ENCODE results near the gene SYT11.

DNA sequence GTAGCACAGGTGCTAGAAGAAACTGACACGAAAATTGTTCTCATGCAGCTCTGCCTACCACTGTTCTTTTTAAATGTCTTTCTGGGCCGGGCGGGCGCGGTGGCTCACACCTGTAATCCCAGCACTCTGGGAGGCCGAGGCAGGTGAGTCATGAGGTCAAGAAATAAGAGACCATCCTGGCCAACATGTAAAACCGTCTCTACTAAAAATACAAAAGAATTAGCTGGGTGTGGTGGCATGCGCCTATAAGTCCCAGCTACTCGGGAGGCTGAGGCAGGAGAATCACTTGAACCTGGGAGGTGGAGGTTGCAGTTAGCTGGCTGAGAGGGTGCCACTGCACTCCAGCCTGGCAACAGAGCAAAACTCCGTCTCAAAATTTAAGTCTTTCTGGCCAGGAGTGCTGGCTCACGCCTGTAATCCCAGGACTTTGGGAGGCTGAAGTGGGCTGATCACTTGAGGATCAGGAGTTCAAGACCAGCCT lies 52.7 kb downstream of the SYT11 start:
- TF ChIP-seq POLR2A (IDR thresholded peaks at IDR 0.05), result no peak
- TF ChIP-seq, protein P1, sequence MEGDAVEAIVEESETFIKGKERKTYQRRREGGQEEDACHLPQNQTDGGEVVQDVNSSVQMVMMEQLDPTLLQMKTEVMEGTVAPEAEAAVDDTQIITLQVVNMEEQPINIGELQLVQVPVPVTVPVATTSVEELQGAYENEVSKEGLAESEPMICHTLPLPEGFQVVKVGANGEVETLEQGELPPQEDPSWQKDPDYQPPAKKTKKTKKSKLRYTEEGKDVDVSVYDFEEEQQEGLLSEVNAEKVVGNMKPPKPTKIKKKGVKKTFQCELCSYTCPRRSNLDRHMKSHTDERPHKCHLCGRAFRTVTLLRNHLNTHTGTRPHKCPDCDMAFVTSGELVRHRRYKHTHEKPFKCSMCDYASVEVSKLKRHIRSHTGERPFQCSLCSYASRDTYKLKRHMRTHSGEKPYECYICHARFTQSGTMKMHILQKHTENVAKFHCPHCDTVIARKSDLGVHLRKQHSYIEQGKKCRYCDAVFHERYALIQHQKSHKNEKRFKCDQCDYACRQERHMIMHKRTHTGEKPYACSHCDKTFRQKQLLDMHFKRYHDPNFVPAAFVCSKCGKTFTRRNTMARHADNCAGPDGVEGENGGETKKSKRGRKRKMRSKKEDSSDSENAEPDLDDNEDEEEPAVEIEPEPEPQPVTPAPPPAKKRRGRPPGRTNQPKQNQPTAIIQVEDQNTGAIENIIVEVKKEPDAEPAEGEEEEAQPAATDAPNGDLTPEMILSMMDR (IDR thresholded peaks at IDR 0.05), result no peak

All from thyroid gland (tissue), 4 donors.